HG02759 (cell line): Measurements from ENCODE around the gene NEGR1.

Experiments used
- ATAC-seq: cut with Tn5 transposase; IDR thresholded peaks from one replicate; pipeline ENCODE4 v1.9.1; 2021; ENCODE audit warnings: mild to moderate bottlenecking, moderate library complexity; ENCODE audit not compliant: unreplicated experiment

NEGR1 gene

GRCh38 chr1:72122099-72122880 lies 160.0 kb downstream of the NEGR1 start:
- no peak for ATAC-seq

GRCh38 chr1:72119491-72119890 lies 162.8 kb downstream of the NEGR1 start:
- no peak for ATAC-seq

- ATAC-seq: no peak
Measured at GRCh38 chr1:72117621-72118020, 164.7 kb downstream of the NEGR1 start.

GRCh38 chr1:72115290-72115689 lies 167.0 kb downstream of the NEGR1 start:
- ATAC-seq: no peak

- ATAC-seq: no peak
Measured at GRCh38 chr1:72111662-72112061, 170.7 kb downstream of the NEGR1 start.

GRCh38 chr1:72109916-72110315 lies 172.4 kb downstream of the NEGR1 start:
- ATAC-seq: no peak

- ATAC-seq: no peak
Measured at GRCh38 chr1:72105201-72105600, 177.1 kb downstream of the NEGR1 start.

- no peak for ATAC-seq
Measured at GRCh38 chr1:72101840-72102632, 180.3 kb downstream of the NEGR1 start.

GRCh38 chr1:72100771-72101170 lies 181.6 kb downstream of the NEGR1 start:
- no peak for ATAC-seq

GRCh38 chr1:72097851-72098570 lies 184.3 kb downstream of the NEGR1 start:
- no peak for ATAC-seq

GRCh38 chr1:72094209-72094608 lies 188.1 kb downstream of the NEGR1 start:
- ATAC-seq: no peak

- no peak for ATAC-seq
Measured at GRCh38 chr1:72086394-72086793, 195.9 kb downstream of the NEGR1 start.

- ATAC-seq: no peak
Measured at GRCh38 chr1:72075425-72075824, 206.9 kb downstream of the NEGR1 start.

GRCh38 chr1:72066431-72066830 lies 215.9 kb downstream of the NEGR1 start:
- no peak for ATAC-seq

- ATAC-seq: no peak
Measured at GRCh38 chr1:72064196-72065075, 217.9 kb downstream of the NEGR1 start.

GRCh38 chr1:72063364-72064044 lies 218.8 kb downstream of the NEGR1 start:
- no peak for ATAC-seq

GRCh38 chr1:72062584-72062983 lies 219.8 kb downstream of the NEGR1 start:
- ATAC-seq: no peak

- ATAC-seq: no peak
Measured at GRCh38 chr1:72060466-72061245, 221.7 kb downstream of the NEGR1 start.

- no peak for ATAC-seq
Measured at GRCh38 chr1:72056516-72056915, 225.8 kb downstream of the NEGR1 start.
